Suppressor macrophage treated with lipopolysaccharide for 4 hours (primary cell): Measurements from ENCODE around the gene KBTBD8.

Source experiments
- DNase-seq: peaks from one replicate; pipeline ENCODE4 v3.0.0-alpha.2; 2020

The KBTBD8 gene

GRCh38 chr3:66997560-66998112 lies 471 bp upstream of the KBTBD8 start:
- DNase-seq: peak; percentile 42

GRCh38 chr3:66998904-66999235 lies 763 bp downstream of the KBTBD8 start:
- no peak for DNase-seq

- peak; percentile 88 for DNase-seq
Observed at GRCh38 chr3:67000009-67000408, 1.9 kb downstream of the KBTBD8 start.

- peak; percentile 10 for DNase-seq
Observed at GRCh38 chr3:67001086-67001861, 3.2 kb downstream of the KBTBD8 start.

GRCh38 chr3:67005974-67006373 lies 7.9 kb downstream of the KBTBD8 start:
- DNase-seq: no peak

GRCh38 chr3:67006460-67006859 lies 8.4 kb downstream of the KBTBD8 start:
- no peak for DNase-seq

- no peak for DNase-seq
Observed at GRCh38 chr3:67008388-67008787, 10.3 kb downstream of the KBTBD8 start.

- DNase-seq: no peak
Observed at GRCh38 chr3:67009716-67010115, 11.6 kb downstream of the KBTBD8 start.

- no peak for DNase-seq
Observed at GRCh38 chr3:67011414-67012131, 13.5 kb downstream of the KBTBD8 start.

GRCh38 chr3:67012564-67012963 lies 14.5 kb downstream of the KBTBD8 start:
- no peak for DNase-seq

- no peak for DNase-seq
Observed at GRCh38 chr3:67015702-67016484, 17.8 kb downstream of the KBTBD8 start.

- DNase-seq: no peak
Observed at GRCh38 chr3:67016522-67017080, 18.5 kb downstream of the KBTBD8 start.

GRCh38 chr3:67017211-67017610 lies 19.1 kb downstream of the KBTBD8 start:
- no peak for DNase-seq

- DNase-seq: no peak
Observed at GRCh38 chr3:67018105-67018788, 20.1 kb downstream of the KBTBD8 start.

- DNase-seq: no peak
Observed at GRCh38 chr3:67018789-67019526, 20.9 kb downstream of the KBTBD8 start.

GRCh38 chr3:67028001-67028784 lies 30.1 kb downstream of the KBTBD8 start:
- no peak for DNase-seq

GRCh38 chr3:67030785-67031740 lies 33.0 kb downstream of the KBTBD8 start:
- no peak for DNase-seq

- no peak for DNase-seq
Observed at GRCh38 chr3:67031986-67032385, 33.9 kb downstream of the KBTBD8 start.

- no peak for DNase-seq
Observed at GRCh38 chr3:67033079-67033478, 35.0 kb downstream of the KBTBD8 start.

GRCh38 chr3:67034371-67034770 lies 36.3 kb downstream of the KBTBD8 start:
- DNase-seq: no peak
